Measurements from ENCODE around the gene LRP2. TPM values are rescaled to one million over a fixed set of nuclear protein-coding genes. Genes with fewer than 3 reads are reported as not detected.

LRP2 gene
- total RNA-seq, 1 experiment from 2014 or later = not detected

- H3K4me1 ChIP-seq (ENCODE audit: low read length) = peaks cover 16% of the 10 kb centered on the region
- no peaks in the 10 kb centered on the region for H3K27me3 ChIP-seq (ENCODE audit: low read length)
- H3K4me3 ChIP-seq (ENCODE audit: low read length) = no peak overlapping the region
- H4K20me1 ChIP-seq (ENCODE audit: insufficient read depth, low read depth, low read length) = no peaks in the 10 kb centered on the region
- H3K9me2 ChIP-seq (replicated peaks; ENCODE audit: insufficient read depth, low read length) = no peaks in the 10 kb centered on the region
- no peak overlapping the region for H3K4me2 ChIP-seq (ENCODE audit: low read depth, low read length, poor library complexity, severe bottlenecking)
- no peak overlapping the region for H2AFZ ChIP-seq (ENCODE audit: low read length)
- H3K36me3 ChIP-seq (ENCODE audit: insufficient read depth, low read length) = no peaks in the 10 kb centered on the region
- no peak for DNase-seq
- H3K79me2 ChIP-seq (ENCODE audit: low read length) = no peaks in the 10 kb centered on the region
- no peaks in the 10 kb centered on the region for H3K9me3 ChIP-seq (ENCODE audit: low read length)
- no peak overlapping the region for H3K27ac ChIP-seq (ENCODE audit: low read length)
- no peak overlapping the region for H3K9ac ChIP-seq (ENCODE audit: low read length)
Measured at GRCh38 chr2:169086893-169087467, 275.4 kb downstream of the LRP2 start.

- H3K9me2 ChIP-seq (replicated peaks; ENCODE audit: insufficient read depth, low read length) = no peaks in the 10 kb centered on the region
- peak overlapping the region; percentile 56 for H3K4me2 ChIP-seq (ENCODE audit: low read depth, low read length, poor library complexity, severe bottlenecking)
- H3K9ac ChIP-seq (ENCODE audit: low read length) = no peak overlapping the region
- no peaks in the 10 kb centered on the region for H3K36me3 ChIP-seq (ENCODE audit: insufficient read depth, low read length)
- no peaks in the 10 kb centered on the region for H3K27me3 ChIP-seq (ENCODE audit: low read length)
- no peaks in the 10 kb centered on the region for H3K9me3 ChIP-seq (ENCODE audit: low read length)
- no peaks in the 10 kb centered on the region for H4K20me1 ChIP-seq (ENCODE audit: insufficient read depth, low read depth, low read length)
- peaks cover 25% of the 10 kb centered on the region for H3K4me1 ChIP-seq (ENCODE audit: low read length)
- peak; percentile 83 for DNase-seq
- H3K79me2 ChIP-seq (ENCODE audit: low read length) = no peaks in the 10 kb centered on the region
- peak overlapping the region; percentile 38; the same call in 1 of the 2 replicates for H3K4me3 ChIP-seq (ENCODE audit: low read length)
- H2AFZ ChIP-seq (ENCODE audit: low read length) = no peak overlapping the region; the same call in 1 of the 2 replicates
- no peak overlapping the region for H3K27ac ChIP-seq (ENCODE audit: low read length)
Measured at GRCh38 chr2:169082995-169083394, 279.3 kb downstream of the LRP2 start.

GRCh38 chr2:169081551-169081950 lies 280.8 kb downstream of the LRP2 start:
- no peak overlapping the region for H2AFZ ChIP-seq (ENCODE audit: low read length)
- H4K20me1 ChIP-seq (ENCODE audit: insufficient read depth, low read depth, low read length) = no peaks in the 10 kb centered on the region
- H3K9me2 ChIP-seq (replicated peaks; ENCODE audit: insufficient read depth, low read length) = no peaks in the 10 kb centered on the region
- no peak for DNase-seq
- no peak overlapping the region for H3K4me3 ChIP-seq (ENCODE audit: low read length)
- no peak overlapping the region for H3K9ac ChIP-seq (ENCODE audit: low read length)
- peaks cover 25% of the 10 kb centered on the region for H3K4me1 ChIP-seq (ENCODE audit: low read length)
- H3K27ac ChIP-seq (ENCODE audit: low read length) = no peak overlapping the region
- no peak overlapping the region for H3K4me2 ChIP-seq (ENCODE audit: low read depth, low read length, poor library complexity, severe bottlenecking)
- H3K27me3 ChIP-seq (ENCODE audit: low read length) = no peaks in the 10 kb centered on the region
- H3K9me3 ChIP-seq (ENCODE audit: low read length) = no peaks in the 10 kb centered on the region
- H3K36me3 ChIP-seq (ENCODE audit: insufficient read depth, low read length) = no peaks in the 10 kb centered on the region
- H3K79me2 ChIP-seq (ENCODE audit: low read length) = no peaks in the 10 kb centered on the region

DNA sequence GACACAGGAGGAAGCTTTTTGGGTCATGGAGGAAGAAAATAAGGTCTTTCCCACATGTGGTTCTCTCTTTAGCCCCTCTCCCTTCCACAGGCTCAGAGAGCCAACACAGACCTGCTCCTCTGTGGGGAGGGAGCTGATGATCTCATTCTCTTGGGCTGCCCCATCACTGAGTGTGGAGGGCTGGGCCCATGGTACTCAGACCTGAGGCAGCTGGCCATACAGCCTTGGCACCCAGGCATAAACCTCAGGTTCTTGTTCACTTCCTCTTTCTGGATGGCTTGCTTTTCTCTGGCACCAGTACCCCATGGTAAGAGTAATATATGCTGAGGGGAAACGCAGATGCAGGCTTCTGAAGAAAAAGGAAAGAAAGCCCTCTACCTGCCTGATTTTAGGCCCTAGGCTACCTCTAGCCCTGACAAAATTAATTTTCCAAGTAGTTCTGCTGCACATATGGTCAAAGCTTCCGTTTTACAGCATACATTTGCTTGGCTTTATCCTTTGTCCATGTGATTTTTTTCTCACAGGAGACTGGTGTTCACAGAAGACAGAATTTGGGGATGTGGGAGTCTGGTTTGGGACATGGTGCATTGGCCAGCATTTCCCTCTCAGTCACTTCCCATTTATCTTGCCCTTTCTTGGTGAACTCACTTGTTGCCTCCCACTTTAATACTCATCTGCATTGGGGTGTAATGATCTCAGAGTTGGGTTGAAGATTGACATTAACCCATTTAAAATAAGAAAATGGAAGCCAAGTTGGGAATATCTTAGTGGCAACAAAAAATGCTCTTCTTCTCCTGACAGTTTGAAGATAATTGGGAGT lies 281.9 kb downstream of the LRP2 start:
- no peak overlapping the region for H3K9ac ChIP-seq (ENCODE audit: low read length)

DNA sequence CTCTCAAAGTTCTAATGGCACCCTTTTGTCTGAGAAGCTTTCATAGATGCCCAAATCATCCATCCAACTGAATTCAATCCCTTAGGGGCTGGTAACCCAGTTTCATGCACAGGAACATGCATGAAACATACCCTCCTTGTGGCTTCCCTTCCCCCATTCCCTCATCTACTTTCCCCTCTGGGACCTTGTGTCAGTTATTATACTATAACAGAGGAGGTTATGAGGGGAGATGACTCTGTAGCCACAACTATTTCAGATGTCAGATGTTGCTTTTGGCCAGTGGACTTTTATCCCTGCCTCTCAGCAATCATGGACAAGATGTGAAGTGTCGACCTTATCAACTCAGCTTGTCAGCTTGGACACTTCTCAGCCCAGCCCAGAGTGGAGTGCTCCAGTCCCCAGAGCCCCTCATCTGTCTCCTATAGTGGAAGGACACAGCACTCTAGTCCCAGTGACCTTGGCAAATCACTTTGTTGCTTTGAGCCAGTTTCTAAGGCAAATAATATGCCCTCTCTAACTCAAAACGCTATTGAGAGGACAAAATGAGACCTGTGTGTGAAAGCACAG lies 284.6 kb downstream of the LRP2 start:
- DNase-seq = no peak
- no peaks in the 10 kb centered on the region for H3K36me3 ChIP-seq (ENCODE audit: insufficient read depth, low read length)
- no peak overlapping the region for H2AFZ ChIP-seq (ENCODE audit: low read length)
- no peak overlapping the region for H3K27ac ChIP-seq (ENCODE audit: low read length)
- no peaks in the 10 kb centered on the region for H3K9me2 ChIP-seq (replicated peaks; ENCODE audit: insufficient read depth, low read length)
- H3K27me3 ChIP-seq (ENCODE audit: low read length) = no peaks in the 10 kb centered on the region
- H3K4me3 ChIP-seq (ENCODE audit: low read length) = no peak overlapping the region
- H3K79me2 ChIP-seq (ENCODE audit: low read length) = no peaks in the 10 kb centered on the region
- no peak overlapping the region for H3K4me2 ChIP-seq (ENCODE audit: low read depth, low read length, poor library complexity, severe bottlenecking)
- no peaks in the 10 kb centered on the region for H4K20me1 ChIP-seq (ENCODE audit: insufficient read depth, low read depth, low read length)
- H3K9ac ChIP-seq (ENCODE audit: low read length) = no peak overlapping the region
- H3K4me1 ChIP-seq (ENCODE audit: low read length) = peaks cover 17% of the 10 kb centered on the region
- no peaks in the 10 kb centered on the region for H3K9me3 ChIP-seq (ENCODE audit: low read length)

More for the DNA sequence above, 281.9 kb downstream of the LRP2 start:
- H2AFZ ChIP-seq (ENCODE audit: low read length) = no peak overlapping the region
- H4K20me1 ChIP-seq (ENCODE audit: insufficient read depth, low read depth, low read length) = no peaks in the 10 kb centered on the region
- peaks cover 25% of the 10 kb centered on the region for H3K4me1 ChIP-seq (ENCODE audit: low read length)
- H3K27ac ChIP-seq (ENCODE audit: low read length) = no peak overlapping the region
- H3K9me2 ChIP-seq (replicated peaks; ENCODE audit: insufficient read depth, low read length) = no peaks in the 10 kb centered on the region
- H3K4me3 ChIP-seq (ENCODE audit: low read length) = no peak overlapping the region
- H3K27me3 ChIP-seq (ENCODE audit: low read length) = no peaks in the 10 kb centered on the region
- DNase-seq = peak; percentile 76
- H3K4me2 ChIP-seq (ENCODE audit: low read depth, low read length, poor library complexity, severe bottlenecking) = no peak overlapping the region
- no peaks in the 10 kb centered on the region for H3K79me2 ChIP-seq (ENCODE audit: low read length)
- no peaks in the 10 kb centered on the region for H3K36me3 ChIP-seq (ENCODE audit: insufficient read depth, low read length)
- H3K9me3 ChIP-seq (ENCODE audit: low read length) = no peaks in the 10 kb centered on the region

Other genes starting within 250 kb of the LRP2 start
- gene BBS5, start 117.0 kb upstream of the LRP2 start, total RNA-seq (2014; rRNA removed; shearing (Covaris generic); ENCODE audit: low replicate concordance) = 2.0 and 4.2 TPM in 2 replicates
- gene KLHL41, start 147.2 kb upstream of the LRP2 start, total RNA-seq (2014; rRNA removed; shearing (Covaris generic); ENCODE audit: low replicate concordance) = 0.07 TPM in 1 of 2 replicates, not detected in the other
- 28.7 and 46.6 TPM in 2 replicates for gene FASTKD1, start 211.3 kb upstream of the LRP2 start, total RNA-seq (2014; rRNA removed; shearing (Covaris generic); ENCODE audit: low replicate concordance)
- 25.0 and 37.5 TPM in 2 replicates for gene PPIG, start 221.8 kb upstream of the LRP2 start, total RNA-seq (2014; rRNA removed; shearing (Covaris generic); ENCODE audit: low replicate concordance)